HG03095 (cell line): ENCODE measurements around the gene PRDX2.

Experiments used
- ATAC-seq: cut with Tn5 transposase; IDR thresholded peaks from one replicate; pipeline ENCODE4 v1.9.1; 2021; ENCODE audit warnings: moderate library complexity; ENCODE audit not compliant: unreplicated experiment

Gene PRDX2

DNA sequence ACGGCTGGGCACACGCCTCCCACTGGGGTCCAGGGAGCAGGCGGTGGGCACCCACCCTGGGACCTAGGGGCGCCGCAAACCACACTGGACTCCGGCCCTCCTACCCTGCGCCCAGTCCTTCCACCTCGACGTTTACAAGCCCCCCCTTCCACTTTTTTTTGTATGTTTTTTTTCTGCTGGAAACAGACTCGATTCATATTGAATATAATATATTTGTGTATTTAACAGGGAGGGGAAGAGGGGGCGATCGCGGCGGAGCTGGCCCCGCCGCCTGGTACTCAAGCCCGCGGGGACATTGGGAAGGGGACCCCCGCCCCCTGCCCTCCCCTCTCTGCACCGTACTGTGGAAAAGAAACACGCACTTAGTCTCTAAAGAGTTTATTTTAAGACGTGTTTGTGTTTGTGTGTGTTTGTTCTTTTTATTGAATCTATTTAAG lies 8.7 kb downstream of the PRDX2 start:
- ATAC-seq, result no peak

DNA sequence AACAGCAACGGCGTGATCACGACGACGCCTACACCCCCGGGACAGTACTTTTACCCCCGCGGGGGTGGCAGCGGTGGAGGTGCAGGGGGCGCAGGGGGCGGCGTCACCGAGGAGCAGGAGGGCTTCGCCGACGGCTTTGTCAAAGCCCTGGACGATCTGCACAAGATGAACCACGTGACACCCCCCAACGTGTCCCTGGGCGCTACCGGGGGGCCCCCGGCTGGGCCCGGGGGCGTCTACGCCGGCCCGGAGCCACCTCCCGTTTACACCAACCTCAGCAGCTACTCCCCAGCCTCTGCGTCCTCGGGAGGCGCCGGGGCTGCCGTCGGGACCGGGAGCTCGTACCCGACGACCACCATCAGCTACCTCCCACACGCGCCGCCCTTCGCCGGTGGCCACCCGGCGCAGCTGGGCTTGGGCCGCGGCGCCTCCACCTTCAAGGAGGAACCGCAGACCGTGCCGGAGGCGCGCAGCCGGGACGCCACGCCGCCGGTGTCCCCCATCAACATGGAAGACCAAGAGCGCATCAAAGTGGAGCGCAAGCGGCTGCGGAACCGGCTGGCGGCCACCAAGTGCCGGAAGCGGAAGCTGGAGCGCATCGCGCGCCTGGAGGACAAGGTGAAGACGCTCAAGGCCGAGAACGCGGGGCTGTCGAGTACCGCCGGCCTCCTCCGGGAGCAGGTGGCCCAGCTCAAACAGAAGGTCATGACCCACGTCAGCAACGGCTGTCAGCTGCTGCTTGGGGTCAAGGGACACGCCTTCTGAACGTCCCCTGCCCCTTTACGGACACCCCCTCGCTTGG lies 9.3 kb downstream of the PRDX2 start:
- no peak for ATAC-seq

DNA sequence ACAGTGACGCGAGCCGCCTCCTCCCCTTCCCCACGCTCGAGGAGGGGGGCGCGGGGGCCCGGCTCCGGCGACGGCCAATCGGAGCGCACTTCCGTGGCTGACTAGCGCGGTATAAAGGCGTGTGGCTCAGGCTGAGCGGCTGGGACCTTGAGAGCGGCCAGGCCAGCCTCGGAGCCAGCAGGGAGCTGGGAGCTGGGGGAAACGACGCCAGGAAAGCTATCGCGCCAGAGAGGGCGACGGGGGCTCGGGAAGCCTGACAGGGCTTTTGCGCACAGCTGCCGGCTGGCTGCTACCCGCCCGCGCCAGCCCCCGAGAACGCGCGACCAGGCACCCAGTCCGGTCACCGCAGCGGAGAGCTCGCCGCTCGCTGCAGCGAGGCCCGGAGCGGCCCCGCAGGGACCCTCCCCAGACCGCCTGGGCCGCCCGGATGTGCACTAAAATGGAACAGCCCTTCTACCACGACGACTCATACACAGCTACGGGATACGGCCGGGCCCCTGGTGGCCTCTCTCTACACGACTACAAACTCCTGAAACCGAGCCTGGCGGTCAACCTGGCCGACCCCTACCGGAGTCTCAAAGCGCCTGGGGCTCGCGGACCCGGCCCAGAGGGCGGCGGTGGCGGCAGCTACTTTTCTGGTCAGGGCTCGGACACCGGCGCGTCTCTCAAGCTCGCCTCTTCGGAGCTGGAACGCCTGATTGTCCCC lies 10.1 kb downstream of the PRDX2 start, which contains the start of gene JUNB:
TSS of gene JUNB (plus strand) at position 142 of the 706 bp plus-strand sequence. CDS start at position 428, 286 bp downstream.
- ATAC-seq, result no peak

DNA sequence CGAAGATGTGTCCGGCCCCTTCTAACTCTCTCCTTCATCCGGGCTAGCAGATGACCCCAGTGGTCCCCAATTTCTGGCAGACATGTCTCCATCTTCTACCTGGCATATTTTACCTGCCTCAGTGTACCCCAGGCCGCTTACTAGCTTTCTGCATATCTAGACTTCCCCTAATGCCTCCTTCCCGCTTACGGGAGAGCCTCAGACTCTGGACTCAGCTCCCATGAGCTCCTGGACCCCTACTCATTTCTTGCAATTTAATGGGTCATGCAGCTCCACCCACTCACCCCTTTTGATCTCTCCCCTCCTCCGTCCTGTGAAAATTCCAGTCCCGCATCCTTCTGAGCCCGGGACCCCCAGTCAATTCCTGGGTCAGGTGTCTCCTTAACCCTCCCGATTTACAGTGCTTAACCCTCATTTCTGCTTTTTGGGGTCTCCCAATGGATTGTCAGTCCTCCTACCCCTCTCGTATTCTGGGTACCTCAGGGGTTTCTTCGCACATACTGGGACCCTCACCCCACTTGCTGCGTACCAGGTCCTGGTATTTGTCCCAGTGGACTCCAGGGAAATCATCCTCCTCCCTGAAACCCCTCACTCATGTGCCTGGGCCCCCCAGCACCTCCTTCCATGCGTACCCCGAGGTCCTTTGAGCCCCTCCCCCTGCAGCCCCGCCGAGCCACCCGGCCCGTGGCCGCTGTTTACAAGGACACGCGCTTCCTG lies 10.8 kb downstream of the PRDX2 start:
- no peak for ATAC-seq

DNA sequence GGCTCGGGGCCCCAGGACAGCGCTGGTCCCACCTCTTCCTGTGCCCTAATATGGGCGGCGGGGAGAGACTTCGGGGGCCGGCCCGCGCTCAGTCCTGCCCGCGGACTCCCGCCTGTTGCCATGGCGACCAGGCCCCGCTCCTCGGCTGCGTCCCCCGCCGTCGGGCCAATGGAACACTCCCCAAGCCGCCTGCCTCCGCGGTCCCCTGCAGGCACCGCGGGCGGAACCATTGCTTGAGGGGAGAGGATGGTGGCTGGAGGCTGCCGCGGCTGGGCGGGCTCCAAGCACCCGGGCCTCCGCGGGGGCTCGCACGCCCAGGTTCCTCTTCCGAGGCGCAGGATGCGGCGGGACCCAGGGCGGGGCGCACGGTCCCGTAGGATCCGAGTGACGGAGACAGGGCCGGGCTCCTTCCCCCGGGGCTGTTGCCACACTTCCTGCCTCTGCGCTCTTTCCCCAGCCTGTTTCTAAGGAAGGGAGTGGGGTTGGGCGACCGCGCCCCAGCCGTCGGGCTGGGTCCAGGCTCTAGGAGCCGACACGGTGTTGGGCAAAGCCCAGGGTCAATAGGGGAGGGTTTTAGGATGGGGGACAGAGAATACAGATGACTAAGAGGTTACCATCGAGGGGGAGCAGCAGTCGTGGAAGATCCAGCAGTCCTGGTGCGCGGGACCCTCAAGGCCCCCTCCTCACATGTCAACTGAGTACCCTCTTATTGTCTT lies 11.5 kb downstream of the PRDX2 start:
- peak; percentile 35 for ATAC-seq

DNA sequence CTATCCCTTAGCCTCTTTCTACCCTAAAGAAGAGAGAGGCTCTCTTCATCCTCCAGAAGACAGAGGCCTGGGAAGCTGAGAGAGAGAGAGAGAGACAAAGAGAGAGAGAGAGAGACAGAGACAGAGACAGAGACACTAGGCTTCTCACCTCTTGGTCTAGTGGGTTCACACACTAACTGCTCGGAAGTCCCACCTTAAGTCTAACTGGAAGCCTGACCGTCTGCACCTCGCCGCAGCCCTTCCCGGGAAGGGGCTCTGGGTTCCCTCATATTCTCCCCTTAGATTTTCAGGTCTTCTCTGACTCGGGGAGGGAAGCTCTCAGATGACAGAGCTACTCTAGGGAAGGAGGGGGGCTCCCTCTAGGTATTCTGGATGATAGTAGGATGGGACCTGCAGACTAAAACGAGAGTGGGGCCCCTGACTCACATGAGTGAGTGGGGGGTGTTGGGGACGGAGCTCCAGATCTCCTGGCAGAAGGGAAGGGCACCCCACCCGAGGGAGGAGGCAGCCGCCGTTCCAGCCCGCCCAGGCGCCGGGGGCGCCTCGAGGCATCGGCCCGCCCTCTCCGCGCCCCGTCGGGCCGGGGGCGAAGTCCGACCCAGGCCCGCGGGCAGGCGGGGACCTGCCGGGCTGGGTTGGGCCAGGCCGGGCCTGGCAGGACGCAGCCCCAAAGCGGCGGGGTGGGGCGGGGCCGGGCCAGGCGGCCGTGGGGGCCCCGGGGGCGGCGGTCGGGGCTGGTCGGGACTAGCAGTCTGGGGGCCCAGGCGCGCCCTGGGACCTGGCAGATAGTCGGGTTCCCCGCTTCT lies 12.3 kb downstream of the PRDX2 start:
- ATAC-seq, result no peak

DNA sequence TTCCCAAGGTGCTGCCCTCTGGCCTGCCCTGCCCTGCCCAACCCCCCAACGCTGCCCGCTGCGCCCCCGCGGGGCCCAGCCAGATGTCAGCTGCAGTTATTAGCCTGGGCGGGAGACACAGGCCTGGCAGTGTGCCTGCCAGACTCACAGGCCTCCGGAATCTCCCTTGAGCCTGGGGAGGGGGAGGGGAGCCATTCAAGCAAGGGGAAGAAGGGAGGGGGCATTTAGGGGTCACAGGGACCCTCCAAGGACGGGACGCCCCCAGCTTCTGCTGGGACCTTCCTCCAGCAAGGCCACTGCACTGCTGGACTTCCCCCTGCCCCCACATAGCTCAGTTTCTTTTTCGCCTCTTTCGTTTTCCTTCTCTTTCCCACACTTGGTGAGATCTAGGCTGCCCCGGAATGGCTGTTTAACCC lies 12.9 kb downstream of the PRDX2 start:
- ATAC-seq, result no peak

DNA sequence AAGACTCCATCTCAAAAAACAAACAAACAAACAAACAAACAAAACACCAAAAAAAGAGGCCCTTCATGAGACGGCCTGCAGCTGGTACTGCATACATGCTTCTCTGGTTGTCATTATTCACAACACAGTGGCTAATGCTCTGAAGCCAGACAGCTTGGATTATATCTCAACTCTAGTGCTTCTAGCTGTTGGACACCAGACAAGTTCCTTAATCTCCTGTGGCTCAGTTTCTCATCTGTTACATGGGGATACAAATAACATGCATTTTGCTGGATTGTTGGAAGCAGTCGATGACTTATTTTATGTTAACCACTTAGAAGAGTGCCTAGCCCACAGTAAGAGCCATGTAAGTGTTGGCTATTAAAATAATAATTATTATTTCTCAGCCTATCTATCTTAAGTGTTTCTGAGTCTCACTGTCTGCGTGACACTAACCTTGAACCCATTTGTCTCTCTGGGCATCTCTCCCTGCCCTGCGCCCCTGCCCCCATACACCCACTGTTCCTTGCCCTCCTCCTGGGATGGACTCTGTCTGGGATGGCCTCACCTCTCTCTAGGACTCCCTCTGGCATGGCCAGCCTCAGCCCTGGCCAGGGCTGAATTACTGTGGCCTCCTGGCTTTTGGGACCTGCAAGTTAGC lies 13.4 kb downstream of the PRDX2 start:
- no peak for ATAC-seq

DNA sequence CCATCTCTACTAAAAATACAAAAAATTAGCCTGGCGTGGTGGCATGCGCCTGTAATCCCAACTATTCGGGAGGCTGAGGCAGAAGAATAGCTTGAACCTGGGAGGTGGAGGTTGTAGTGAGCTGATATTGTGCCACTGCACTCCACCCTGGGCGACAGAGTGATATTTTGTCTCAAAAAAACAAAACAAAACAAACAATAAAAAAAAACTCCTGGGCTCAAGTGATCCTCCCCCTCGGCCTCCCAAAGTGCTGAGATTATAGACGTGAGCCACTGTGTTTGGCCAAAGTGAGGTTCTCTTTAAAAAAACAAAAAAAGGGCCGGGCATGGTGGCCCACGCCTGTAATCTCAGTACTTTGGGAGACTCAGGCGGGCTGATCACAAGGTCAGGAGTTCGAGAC lies 14.1 kb downstream of the PRDX2 start:
- ATAC-seq, result no peak

DNA sequence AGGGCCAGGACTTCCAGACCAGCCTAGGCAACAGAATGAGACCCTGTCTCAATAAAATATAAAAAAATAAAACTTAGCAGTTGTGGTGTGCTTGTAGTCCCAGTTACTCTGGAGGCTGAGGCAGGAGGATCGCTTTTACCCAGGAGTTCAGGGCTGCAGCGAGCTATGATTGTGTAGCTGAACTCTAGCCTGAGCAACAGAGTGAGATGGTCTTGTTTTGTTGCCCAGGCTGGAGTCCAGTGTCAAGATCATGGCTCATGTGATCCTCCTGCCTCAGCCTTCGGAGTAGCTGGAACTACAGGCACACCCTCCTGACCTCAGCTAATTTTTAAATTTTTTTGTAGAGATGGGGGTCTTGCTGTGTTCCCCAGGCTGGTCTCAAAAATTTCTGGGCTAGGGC lies 14.6 kb downstream of the PRDX2 start:
- no peak for ATAC-seq

DNA sequence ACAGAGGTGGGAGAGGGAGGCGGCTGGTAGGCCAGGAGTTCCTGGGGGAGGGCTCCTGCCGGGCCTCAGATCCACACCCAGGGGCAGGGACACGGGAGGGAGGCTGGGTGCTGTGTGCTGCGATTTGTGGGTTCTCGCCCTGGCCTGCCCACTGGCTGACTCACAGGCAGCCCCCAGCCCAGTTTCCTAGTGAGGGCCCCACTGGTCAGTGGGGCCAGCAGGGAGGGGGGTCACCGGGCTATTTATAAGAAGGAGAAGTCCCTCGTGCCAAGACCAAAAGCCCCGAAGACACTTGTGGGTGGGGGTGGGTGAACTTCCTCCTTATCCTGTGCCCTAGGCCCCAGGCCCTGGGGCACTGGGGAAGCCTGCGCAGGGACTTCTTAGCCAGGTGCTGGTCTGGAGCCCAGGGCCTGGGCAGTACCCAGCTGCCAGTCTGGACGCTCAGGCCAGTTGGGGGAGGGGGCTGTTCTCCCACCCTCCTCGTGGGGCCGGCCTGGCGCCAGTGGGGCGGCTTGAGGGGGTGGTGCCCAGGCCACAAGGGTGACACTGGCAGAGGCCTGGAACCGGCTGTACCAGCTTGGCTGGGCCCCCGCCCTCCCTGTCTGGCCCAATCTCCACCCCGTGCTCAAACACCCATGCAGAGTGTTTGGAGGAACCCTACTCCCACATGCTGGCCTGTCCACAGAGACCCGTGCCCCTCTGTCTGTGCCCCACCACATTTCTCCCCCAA lies 15.3 kb downstream of the PRDX2 start:
- no peak for ATAC-seq

DNA sequence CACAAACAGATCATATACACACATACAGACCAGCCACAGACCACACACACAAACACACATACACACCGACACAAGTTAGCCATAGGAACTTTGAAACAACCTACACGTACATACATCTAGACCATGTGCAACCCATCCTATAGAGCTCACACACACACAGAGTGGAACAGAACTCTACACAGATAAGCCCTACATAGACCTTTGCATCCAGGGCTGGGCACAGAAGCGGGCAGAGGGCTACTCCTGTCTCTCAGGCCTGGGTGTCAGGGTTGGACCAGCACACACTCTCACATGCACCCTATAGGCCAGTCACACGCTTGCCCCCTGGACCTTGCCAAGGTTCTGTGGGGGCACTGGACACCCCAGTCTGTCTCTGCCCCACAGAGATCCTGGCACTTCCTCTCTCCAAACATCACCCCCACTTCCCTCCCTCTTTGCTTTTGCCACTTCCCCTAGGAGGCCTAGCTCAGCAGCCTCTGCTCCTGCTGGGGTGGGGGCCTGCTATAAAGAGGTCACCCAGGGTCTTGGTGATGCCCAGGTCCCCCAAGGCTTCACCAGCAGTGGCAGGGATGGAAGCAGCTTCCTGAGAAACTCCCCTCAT lies 16.1 kb downstream of the PRDX2 start:
- no peak for ATAC-seq

DNA sequence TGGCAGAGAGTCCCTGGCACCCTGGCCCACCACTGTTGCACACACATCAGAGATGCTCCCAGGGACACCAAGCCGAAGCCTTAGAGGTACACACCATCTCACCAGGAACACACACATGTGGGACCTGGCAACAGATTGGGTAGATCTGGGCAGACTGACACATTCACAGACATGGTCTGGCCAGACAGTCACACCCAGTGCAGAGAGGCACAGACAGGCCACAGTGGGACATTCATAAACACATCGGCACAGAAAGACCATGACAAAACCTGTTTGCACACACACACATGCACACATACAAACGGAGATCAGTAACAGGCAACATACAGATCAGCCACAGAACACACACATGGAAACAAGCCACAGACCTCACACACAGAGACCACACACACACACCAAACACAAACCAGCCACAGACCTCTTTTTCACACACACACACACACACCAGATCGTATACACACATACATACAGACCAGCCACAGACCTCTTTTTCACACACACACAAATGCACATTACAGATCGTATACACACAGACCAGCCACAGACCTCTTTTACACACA lies 16.6 kb downstream of the PRDX2 start:
- no peak for ATAC-seq

DNA sequence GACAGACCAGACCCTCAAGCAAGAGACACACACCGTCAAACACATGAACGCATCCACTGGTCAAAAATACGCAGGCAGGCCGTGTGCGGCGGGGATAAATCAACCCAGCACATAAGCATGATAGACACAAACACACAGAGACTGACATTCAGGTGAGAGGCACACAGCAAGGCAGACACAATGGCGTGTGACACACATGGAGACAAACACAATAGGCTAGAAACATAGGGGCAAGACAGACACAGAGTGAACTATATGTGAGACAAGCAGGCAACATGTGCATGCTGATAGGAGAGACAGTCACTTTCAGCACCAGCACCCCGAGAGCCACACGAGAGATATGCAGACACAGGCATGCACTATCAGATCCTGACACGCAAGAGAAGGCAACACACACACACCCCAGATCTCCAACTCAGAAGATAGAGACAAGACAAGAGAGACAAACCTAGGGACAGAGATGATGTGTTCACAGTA lies 17.2 kb downstream of the PRDX2 start:
- ATAC-seq, result no peak

DNA sequence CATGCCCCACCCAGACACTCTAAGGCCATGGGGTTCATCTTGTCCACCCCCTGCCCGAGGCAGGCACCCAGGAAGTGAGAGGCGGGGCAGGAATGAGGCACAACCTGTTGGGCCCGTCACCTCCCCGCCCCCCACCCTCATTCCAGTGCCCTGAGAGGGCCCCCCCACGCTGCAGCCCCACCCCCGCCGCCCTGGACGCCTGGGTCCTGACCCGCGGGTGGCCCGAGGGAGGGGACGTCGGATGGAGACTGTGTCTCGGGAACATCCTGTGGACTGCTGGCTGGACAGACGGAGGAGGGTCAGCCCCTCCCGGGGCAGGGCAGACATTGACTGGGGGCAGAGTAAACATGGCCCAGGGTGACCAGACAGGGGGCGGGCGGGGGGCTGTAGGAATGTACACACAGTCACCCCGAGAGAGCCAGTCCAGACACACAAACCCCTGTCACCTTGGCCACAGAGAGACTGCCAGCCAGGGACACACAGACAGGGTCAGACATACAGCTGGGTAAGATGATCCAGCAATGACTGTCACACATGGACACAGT lies 17.7 kb downstream of the PRDX2 start:
- no peak for ATAC-seq

DNA sequence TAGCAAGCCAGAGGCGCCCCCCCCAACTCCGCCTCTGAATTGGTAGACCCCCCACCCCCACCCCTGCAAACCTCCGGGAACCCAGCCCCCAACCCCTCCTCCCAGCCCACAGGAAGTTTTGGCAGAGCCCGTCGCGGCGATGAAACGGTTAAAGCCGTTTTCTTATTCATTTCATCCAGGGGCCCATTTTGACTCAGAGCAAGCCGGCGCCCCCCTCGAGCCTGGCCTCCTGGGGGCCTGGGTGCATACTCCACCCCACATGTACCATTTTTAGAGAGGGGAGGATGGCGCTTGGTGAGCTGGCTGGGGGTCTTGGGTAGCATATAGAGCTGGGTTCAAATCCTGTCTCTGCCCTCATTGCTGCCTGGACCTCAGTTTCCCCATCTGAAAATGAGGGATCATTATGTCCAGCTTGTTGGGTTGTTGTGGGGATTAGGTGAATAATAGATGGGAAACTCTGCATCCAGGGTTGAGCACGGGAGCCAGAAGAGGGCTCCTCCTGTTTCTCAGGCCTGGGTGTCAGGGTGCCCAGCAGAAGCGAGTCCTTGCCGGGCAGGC lies 18.2 kb downstream of the PRDX2 start:
- no peak for ATAC-seq

DNA sequence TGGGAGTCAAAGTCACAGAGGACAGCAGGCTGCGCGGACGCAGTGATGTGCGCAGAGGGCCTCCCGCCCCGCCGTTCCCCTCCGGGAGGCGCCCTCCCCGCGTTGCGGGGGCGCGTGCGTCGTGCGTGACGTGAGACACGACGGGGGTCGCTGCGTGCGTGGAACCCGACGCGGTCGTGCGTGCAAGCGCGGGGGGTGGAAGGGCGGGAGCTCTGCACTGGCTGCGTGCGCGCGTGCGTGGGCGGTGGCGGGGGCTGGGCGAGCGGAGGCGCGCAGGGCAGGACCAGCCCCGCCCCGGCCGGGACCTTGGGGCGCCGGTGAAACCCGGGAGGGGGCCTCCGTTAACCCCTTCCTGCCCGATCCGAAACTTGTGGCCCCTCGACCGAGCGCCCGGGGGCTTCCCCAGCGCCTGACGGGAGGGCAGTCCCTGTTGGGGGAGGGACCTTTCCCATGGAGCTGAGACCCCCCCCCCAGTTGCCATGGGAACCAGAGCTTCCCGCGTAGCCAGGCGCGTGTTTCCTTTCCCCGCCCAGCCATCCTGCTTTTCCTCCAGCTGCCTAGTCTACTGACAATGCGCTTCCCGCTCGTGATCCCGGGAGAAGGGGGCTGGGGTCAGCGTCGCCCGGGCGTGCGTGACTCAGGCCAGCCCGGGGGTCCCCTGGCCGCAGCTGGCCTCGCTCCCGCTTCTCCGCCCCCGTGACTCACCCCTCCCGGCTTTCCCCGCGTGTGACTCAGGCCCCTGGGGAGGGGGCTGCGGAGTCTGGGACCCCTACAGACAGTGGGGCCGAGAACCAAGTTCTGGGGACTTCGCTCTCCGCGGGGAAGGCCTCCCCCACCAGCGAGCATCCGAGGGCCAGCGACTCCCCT lies 18.9 kb downstream of the PRDX2 start:
- ATAC-seq, result peak; percentile 27
